ENCODE results near the gene NME1.

NME1 gene

DNA sequence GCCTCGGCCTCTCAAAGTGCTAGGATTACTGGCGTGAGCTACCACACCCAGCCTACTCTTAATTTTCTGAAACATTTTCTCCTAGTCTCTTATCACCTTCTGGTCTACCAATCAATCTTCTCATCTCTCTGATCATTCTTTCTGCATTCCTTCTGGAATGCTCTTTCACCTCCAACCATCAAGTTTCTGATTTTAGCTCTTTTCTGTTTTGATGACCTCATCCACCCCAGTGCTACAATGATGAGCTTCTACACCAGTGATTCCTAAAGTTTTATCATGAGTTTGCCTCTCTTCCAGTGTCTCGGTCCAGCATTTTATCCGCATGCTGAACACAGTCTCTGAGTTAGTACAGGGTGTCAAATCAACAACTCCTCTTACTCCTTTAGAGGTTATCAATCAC is 44.4 kb downstream of the NME1 start:
- DNase-seq = no peak

GRCh38 chr17:51200295-51200694 is 46.9 kb downstream of the NME1 start:
- DNase-seq = no peak

- DNase-seq = no peak
These were observed 47.5 kb downstream of the NME1 start for GRCh38 chr17:51200846-51201245.

DNA sequence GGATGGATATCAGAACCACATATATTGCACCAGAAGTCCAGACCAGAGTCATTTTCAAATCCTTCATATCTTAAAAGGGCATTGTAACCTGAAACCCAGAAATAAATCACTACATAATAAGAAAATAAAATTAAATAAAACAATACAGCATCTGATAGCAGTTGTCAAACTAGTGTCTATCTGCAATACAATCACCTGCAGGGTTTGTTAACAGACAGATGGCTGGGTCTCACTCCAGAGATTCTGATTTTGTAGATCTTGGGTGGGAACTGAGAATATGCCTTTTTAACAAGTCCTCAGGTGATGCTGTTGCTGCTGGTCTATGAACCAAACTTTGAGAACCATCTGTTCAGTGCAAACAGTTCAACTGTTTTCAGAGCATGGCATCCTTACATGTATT is 50.5 kb downstream of the NME1 start:
- no peak for DNase-seq
